Measurements from ENCODE around the gene TBX18.

The TBX18 gene

GRCh38 chr6:84669945-84670344 lies 94.5 kb downstream of the TBX18 start:
- DNase-seq (ENCODE audit: low spot score), result no peak

GRCh38 chr6:84667252-84668213 lies 96.9 kb downstream of the TBX18 start:
- DNase-seq (ENCODE audit: low spot score), result no peak

- DNase-seq (ENCODE audit: low spot score), result no peak
Measured at GRCh38 chr6:84665401-84665800, 99.0 kb downstream of the TBX18 start.

- DNase-seq (ENCODE audit: low spot score), result no peak
Measured at GRCh38 chr6:84663866-84664265, 100.5 kb downstream of the TBX18 start.

GRCh38 chr6:84657486-84657885 lies 106.9 kb downstream of the TBX18 start:
- no peak for DNase-seq (ENCODE audit: low spot score)

GRCh38 chr6:84657025-84657424 lies 107.4 kb downstream of the TBX18 start:
- DNase-seq (ENCODE audit: low spot score), result no peak

GRCh38 chr6:84653027-84653551 lies 111.3 kb downstream of the TBX18 start:
- DNase-seq (ENCODE audit: low spot score), result no peak

- no peak for DNase-seq (ENCODE audit: low spot score)
Measured at GRCh38 chr6:84652356-84653026, 111.9 kb downstream of the TBX18 start.

- no peak for DNase-seq (ENCODE audit: low spot score)
Measured at GRCh38 chr6:84651583-84651982, 112.8 kb downstream of the TBX18 start.

- DNase-seq (ENCODE audit: low spot score), result no peak
Measured at GRCh38 chr6:84648444-84648843, 116.0 kb downstream of the TBX18 start.

GRCh38 chr6:84645563-84646266 lies 118.7 kb downstream of the TBX18 start:
- no peak for DNase-seq (ENCODE audit: low spot score)

- no peak for DNase-seq (ENCODE audit: low spot score)
Measured at GRCh38 chr6:84645000-84645399, 119.4 kb downstream of the TBX18 start.

GRCh38 chr6:84643778-84644177 lies 120.6 kb downstream of the TBX18 start:
- DNase-seq (ENCODE audit: low spot score), result no peak

GRCh38 chr6:84641076-84641475 lies 123.3 kb downstream of the TBX18 start:
- DNase-seq (ENCODE audit: low spot score), result no peak

- no peak for DNase-seq (ENCODE audit: low spot score)
Measured at GRCh38 chr6:84639396-84639795, 125.0 kb downstream of the TBX18 start.

GRCh38 chr6:84638286-84638685 lies 126.1 kb downstream of the TBX18 start:
- no peak for DNase-seq (ENCODE audit: low spot score)
